ENCODE measurements around the gene COPG1.
"Not testable (repeated sequence)": the region's sequence is repeated elsewhere in the genome, so short reads cannot be mapped to it uniquely, and the experiment has no call there.

Gene COPG1

DNA sequence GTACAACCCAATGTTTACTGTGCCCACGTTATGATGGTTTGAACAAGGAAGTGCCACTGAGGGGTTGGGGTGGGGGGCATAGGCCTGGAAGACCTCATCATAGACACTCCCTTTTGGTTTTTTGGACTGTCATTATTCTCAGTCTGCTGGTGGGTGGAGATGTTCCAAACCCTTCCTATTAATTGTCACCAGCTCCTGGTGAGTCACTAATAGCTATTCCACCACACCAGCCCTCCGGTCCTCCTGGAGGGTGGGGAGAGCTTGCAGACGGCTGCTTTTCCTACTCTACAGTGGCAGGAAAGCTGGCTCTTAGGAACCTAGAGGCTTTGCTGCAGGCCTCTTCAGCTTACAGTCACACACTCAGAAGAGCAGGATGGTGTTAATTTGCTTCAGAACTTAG lies 9.0 kb upstream of the COPG1 start:
- DNase-seq: no peak

DNA sequence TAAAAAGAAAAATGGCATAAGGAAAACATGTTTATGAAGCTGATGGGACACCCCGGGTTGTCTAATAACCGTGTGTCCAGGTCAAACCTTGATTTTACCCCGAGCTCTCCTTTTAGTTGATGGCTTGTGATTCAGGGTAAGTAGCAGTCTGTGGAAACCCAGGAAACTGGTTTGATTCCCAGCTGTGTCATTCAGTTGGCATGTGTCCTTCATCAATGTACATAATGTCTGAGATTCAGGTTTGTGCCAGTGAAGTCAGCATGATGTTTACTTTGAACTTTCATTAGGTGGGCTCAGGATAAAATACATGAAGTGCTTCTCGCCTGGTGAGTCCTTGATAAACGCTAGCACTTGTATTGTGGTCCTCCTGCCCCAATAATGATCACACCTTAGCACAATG lies 4.3 kb upstream of the COPG1 start:
- DNase-seq: no peak

DNA sequence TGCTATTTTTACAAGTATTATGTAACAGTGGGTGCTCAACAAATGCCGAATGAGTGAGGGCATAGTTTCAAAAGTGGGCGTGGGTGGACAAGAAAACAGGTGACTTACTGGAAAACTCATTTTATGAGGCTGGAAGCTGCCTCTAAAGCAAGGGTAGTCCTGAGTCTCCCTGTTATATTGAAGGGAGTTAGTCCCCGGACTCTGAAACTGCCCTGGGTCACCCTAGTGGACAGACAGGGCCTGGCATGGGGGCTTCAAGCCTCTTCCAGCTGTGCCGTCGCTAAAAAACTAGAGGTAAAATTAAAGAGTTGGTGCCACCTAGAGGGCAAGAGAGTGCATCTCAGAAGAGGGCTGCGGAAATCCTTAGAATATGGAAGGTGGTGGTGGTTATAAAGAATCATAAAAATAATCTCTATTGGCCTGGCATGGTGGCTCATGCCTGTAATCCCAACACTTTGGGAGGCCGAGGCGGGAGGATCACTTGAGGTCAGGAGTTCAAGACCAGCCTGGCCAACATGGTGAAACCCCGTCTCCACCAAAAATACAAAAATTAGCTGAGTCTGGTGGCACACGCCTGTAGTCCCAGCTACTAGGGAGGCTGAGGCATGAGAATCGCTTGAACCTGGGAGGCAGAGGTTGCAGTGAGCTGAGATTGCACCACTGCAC lies 3.6 kb upstream of the COPG1 start:
- DNase-seq: peak in 11 of 14 donors; percentile 23 to 74 (median 48)

DNA sequence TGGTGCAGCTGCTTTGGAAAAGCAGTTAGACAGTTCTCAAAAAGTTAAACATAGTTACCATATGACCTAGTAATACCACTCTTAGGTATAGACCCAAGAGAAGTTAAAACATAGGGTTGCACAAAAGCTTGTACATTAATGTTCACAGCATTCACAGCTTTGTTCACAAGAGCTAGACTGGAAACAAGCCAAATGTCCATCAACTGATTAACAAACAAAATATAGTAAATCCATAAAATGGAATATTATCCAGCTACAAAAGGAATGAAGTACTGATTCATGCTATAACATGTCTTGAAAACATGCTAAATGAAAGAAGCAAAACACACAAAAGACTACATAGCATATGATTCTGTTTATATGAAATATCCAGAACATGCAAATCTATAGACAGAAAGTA lies 2.8 kb upstream of the COPG1 start:
- DNase-seq: no peak

DNA sequence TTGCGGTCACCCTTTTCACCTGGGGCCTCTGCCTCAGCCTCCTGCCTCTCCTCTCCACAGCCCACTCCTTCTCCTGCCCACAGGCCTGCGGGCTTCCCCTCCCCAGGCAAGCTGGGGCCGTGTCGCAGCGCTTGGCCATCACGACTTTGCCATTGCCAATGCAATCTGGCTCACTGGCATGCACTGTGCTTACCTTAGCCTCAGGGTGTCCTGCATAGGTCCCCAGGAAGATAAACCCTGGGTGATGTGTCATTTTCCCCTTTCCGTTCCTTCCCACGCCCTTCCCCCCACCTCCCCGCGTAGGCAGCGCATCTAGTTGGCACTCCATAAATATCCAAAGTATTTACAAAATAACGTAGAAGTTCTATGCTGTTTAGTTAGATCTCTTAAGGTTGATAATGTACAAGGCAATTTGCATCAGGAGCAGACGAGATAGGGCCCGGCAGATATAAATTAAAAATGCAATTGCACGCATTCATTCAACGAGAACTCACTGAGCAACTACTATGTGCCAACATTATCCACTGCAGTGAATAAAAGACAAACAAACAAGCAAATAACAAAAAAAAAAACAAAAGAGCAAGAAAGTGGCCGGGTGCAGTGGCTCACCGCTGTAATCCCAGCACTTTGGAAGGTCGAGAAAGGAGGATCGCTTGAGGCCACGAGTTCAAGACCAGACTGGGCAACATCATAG lies 973 bp upstream of the COPG1 start:
- peak in 1 of 14 donors; percentile 33 for DNase-seq

DNA sequence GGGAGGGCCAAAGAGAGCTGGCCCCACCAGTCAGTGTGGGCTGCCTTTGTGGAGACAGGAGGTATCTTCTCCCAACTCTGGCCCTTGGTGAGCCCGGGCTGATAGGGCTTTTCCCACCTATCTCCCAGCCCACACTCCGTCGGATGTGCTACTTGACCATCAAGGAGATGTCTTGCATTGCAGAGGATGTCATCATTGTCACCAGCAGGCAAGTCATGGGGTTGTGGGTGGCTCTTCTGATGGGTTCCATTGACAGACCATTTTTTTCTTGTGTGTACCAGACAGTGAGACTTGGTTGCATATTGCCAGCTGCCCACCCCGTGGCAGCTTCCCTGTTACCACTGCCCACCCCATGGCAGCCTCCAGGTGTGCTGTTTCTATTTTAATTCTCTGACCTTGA lies 3.3 kb downstream of the COPG1 start:
- DNase-seq: no peak

DNA sequence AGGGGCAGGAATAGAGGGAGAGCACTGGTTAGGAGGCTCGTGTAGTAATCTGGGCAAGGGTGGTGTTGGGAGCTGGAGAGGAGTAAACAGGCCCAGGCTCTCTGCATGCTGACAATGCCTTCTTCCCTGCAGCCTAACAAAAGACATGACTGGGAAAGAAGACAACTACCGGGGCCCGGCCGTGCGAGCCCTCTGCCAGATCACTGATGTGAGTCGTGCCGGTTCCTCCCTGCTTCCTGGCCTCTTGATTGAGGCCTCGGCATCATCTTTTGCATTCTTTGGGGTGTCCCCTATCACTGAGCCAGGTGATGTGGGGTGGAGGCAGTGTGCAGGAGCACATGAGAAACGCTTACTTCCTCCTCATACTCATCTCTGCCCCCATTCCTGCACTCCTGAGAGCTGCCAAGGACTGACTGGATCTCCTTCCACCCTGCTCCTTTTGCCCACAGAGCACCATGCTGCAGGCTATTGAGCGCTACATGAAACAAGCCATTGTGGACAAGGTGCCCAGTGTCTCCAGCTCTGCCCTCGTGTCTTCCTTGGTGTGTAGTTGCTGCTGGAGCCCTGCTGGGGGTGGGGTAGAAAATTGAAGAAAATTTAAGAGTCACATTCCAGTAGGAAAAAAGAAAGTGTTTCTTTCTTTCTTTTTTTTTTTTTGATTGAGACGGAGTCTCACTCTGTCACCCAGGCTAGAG lies 5.3 kb downstream of the COPG1 start:
- no peak for DNase-seq

DNA sequence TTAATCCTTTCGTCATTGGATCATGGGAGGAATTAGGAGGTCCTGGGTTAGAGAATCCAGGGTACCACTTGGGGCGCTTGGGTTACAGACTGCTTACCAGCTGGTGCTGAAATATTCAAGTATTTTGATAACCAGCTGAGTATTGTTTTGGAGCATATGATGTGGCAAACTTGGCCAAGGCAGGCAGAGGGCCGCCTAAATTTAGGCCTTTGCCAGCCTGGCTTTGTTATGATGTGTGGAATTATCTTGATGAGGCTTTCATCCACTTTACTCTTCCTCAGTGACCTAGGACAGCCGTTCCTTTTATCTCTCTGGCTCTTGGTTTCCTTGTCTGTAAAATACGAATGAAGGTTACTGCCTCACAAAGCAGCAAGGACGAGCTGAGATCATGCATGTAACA lies 6.9 kb downstream of the COPG1 start:
- DNase-seq: no peak

DNA sequence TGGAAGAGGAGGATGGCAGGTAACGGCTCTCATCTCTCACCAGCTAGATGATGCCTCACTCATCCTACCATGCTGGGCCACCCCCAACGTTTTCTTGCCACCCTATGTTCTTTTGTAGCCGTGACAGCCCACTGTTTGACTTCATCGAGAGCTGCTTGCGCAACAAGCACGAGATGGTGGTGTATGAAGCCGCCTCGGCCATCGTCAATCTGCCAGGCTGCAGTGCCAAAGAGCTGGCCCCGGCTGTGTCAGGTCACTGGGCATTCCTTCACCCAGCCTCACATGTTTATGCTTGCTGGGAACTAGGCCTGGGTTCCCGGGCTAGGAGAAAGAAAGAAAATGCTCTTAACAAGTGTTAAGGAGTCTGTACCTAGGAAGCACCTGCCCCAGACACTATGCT lies 8.2 kb downstream of the COPG1 start:
- no peak for DNase-seq

DNA sequence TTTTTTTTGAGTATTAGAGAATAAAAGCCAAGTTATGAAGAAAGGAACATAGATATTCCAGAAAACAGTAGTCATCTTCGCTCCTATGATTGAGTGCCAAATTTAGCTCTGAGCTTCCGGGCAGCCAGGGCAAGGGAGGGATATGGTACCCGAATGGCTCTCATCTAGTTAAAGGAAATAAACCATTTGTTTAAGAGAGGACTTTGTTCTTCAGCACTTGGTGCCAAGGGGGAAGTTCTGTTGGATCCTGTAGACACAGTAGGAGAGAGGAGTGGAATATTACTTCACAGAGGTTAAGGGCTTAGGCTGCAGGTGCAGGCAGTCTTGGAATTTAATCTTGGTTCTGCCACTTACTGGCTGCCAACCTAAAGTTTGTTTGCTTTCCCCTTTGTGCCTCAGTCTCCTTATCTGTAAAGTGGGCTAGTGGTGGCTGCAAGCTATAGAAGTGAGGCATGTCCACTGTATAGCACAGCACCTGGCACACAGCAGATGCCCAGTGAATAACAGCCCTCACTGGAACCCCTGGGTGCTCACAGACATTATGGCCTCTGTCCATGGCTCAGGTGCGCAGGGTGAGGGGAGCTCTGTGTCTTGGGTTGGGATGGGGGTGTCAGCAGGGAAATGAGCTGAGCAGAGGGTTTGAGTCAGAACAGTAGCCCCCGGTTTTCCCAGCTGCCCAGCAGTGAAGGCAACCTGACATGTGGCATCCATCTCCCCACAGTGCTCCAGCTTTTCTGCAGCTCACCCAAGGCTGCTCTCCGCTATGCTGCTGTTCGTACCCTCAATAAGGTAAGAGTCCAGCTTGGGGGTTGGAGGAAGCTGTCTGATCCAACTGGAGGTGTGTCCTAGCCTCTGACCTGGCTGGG lies 10.4 kb downstream of the COPG1 start:
- no peak for DNase-seq

DNA sequence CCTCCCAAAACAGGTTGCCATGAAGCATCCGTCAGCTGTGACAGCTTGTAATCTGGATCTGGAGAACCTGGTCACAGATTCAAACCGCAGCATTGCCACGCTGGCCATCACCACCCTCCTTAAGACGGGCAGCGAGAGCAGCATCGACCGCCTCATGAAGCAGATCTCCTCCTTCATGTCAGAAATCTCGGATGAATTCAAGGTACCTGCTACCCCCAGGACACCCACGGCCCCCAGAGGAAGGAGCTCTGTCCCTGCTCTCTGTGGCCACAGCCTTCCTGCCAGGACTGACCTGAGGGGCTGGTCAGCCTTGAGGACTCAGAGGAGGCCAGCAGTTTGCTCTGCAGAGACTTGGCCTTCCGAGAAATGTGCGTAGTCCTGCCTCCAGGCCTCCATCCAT lies 11.2 kb downstream of the COPG1 start:
- DNase-seq: no peak

DNA sequence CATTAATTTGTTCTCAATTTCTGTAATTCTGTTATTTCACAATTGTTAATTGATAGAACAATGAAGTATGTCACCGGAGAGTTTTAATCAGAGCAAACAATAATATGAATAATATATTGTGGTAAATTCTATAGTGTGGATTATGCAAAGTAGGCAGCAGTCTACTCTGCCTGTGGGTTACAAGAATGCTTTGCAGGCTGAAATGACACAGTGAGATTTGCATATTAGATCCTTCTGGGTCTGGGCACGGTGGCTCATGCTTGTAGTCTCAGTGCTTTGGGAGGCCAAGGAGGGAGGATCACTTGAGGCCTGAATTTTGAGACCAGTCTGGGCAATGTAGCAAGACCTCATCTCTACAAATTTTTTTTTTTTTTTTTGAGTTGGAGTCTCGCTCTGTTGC lies 12.5 kb downstream of the COPG1 start:
- DNase-seq: no peak

DNA sequence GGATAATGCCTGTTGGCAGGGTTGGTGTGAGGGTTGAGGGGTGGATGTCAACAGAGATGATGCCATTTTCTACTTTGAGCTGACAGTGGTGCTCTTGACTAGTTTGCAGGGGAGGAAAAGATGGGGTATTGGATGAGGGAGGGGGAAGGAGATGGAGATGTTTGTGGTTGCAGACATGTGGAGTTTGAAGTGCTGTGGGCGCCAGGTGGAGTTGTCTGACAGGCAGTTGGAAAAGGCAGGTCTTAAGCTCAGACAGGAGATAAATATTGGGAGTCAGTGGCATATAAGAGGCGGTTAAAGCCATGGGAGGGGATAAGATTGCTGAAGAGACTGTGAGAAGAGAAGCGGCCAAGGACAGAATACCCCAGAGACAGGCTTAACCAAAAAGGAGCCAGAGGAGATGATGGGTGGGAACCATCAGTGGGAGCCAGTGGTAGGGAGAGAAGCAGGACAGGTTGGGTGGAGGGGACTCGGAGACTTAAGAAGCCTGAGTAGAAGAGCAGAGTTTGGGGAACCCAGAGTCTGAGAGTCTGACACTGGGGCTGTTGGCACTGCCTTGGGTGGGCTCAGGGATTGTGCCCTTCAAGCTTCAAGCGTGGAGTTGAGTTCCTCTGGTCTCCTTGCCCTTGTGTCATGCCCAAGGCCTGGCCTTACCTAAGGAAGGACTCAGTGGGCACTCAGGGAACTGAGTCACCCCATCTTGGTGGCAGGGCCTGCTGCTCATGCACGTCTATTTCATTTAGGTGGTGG lies 13.9 kb downstream of the COPG1 start:
- no peak for DNase-seq

DNA sequence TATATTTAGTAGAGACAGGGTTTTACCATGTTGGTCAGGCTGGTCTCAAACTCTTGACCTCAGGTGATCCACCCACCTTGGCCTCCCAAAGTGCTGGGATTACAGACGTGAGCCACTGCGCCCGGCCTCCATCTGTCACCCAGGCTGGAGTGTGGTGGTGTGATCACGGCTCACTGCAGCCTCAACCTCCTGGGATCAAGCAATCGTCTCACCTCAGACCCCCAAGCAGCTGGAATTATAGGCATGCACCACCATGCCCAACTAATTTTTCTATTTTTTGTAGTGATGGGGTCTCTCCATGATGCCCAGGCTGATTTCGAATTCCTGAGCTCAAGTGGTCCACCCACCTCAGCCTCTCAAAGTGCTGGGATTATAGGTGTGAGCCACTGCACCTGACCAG lies 15.6 kb downstream of the COPG1 start:
- not testable (repeated sequence) for DNase-seq

DNA sequence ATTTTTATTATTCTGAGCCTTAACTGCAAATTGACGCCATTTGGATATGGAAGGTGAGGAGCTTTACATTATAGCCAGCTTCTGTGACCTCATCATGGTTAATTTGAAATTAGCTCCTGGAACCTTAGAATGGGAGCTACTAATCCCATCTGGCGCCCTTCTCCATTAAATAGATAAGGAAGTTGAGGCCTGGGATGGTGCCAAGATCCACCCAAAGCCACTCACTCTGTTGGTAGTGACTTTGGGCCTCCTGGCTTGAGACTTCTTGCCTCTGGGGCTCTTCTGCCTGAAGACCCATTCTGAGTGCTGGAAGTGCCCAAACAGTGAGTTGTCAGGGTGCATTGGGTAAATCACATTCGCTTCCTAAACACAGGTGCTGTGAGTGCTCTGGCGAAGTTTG lies 17.2 kb downstream of the COPG1 start:
- no peak for DNase-seq

DNA sequence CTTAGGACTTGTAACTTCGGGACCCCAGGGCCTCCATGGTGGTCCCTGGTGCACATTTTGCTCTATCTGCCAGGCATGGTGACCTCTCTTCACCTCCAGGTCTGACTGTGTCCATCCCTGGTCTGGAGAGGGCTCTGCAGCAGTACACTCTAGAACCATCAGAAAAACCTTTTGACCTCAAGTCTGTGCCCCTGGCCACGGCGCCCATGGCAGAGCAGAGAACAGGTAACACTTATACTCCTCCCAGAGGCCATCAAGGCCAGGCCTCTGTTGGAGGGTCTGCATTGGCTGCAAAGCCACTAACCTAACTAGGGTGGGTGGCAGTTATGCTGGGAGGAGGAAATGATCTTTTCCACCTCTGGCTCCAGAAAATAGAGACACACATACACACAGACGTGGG lies 19.0 kb downstream of the COPG1 start:
- no peak for DNase-seq

DNA sequence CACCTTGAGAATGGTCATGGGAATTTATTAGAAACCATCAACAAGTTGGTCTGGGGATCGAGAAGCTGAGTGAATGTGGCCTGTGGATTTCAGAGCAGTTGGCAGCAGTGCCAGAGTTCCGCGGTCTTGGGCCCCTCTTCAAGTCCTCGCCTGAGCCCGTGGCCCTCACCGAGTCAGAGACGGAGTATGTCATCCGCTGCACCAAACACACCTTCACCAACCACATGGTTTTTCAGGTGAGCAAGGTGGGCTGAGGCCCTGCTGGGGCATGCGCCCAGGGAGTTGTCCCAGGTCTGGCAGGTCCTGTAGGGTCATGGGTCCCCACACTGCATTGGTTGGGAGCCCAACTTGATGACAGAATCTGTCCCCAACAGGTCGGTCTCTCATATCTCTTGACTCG lies 22.3 kb downstream of the COPG1 start:
- DNase-seq: no peak

DNA sequence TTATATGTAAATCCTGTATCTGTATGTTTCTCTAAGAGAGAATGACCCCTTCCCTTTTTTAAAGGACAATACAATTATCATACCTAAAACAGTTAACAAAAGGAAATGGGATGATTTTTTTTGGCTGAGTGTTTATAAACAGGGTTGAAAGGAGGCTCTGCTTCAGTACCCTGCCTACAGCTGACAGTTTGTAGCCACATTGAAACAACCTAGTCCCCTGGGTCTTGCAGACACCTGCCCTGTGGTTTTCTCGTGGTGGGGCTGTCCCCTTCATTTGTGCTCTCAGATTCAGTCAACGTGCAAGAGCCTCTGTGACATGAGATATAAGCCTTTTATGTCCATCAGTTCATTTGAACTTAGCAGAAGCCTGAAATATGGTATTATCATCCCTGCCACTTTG lies 27.0 kb downstream of the COPG1 start:
- DNase-seq: no peak

DNA sequence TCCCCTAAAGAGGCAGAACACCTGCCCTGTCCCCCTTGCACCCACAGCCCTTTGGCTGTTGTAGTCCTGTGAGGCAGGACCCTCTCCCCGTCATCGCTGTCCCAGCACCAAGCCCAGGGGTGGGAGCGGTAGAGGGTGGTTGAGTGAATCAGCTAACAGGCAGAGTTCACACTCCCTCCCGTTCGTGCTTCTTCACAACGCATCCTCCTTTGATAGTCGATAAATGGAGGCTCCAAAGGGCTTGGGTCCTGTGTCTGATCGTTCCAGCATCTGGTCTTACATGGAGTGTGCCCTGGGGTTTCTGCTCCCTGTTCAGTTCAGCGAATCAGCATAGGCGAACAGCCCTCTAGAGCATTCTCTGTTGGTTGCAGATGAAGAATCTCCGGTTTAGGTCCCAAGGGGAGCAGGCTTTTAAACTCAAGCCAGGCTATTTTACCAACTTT lies 28.4 kb downstream of the COPG1 start:
- no peak for DNase-seq

DNA sequence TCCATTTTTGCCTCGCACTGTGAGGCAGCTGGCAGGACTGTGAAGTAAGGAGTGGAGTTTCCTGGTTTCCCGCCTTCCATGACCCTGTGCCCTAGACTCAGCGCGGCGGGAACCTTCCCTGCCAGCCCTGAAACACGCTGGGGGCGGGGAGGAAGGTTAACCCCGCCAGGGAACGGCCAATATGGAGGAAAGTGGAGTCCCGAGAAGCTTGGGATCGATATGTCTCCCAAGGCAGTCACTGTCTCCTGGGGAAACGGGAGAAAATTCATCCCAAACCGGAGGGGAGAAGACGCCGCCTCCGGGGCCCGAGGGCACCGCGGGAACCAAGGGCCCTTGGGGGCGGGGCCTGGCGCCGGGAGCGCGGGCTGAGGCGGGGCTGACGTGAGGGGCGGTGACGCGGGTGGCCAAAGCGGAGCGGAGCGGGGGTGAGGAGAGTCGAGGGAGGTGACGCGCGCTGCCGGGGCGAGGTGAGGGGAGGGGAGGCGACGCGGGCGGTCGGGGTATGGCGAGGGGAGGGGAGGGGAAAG lies 29.1 kb downstream of the COPG1 start, which contains the start of gene HMCES:
Gene HMCES (plus strand): TSS at position 432 of the 527 bp plus-strand sequence. CDS start 863 bp downstream, outside the sequence.
- DNase-seq: peak; percentile 11 to 92 (median 80)
